ENCODE measurements around the gene ANO9. TPM values are rescaled to one million over a fixed set of nuclear protein-coding genes. Genes with fewer than 3 reads are reported as not detected.
A peak's percentile ranks its signal among the peaks of the same experiment; 100 is the strongest.
"Not testable (repeated sequence)": the region's sequence is repeated elsewhere in the genome, so short reads cannot be mapped to it uniquely, and the experiment has no call there.

The ANO9 gene
- total and polyA plus RNA-seq, 11 donors, result 0.07 to 3.1 (median 0.21) TPM; not detected in 6

DNA sequence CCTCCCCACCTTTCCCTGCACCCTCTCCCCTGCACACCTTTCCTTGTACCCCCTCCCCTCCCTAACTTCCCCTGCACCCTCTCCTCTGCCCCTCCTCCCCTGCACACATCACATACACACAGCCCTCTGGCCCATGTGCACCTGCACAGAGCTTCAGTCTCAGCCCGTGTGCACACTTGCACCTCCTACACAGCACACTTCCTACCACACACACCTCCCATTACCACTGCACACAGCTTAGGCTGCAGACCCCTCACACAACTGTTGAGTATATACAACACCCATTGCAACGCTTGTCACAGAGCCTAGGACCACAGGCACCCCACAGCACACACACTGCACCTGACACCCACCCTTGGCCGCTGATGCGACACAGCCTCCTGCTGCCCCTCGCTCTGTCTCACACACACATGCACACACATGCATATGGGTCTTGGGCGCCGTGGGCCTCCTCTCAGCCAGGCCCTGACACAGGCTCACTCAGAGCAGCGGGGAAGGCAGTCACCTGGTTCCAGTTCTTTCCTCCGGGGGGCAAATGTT is 27.4 kb downstream of the ANO9 start:
- Histone ChIP-seq H3K27me3 (peaks cover 4 to 40% (median 29%) of the 10 kb centered on the region in 9 donors), H3K4me1 (peaks cover 0 to 31% (median 13%) of the 10 kb centered on the region in 12 donors), H3K36me3 (no peaks in the 10 kb centered on the region), H3K9me3 (no peaks in the 10 kb centered on the region), H3K4me3 (peak overlapping the region in 11 of 12 donors; percentile 21 to 73 (median 58)), H3K27ac (peak overlapping the region in 10 of 12 donors; percentile 56 to 82 (median 77))
- ATAC-seq (peak in 1 of 4 donors; percentile 1), DNase-seq (peak in 2 of 5 donors; percentile 9 to 20)
- WGBS, 4 donors, result 48 to 63% (median 56%) methylated on average over 9 of the region's 9 CpGs
- TF ChIP-seq, protein P1, sequence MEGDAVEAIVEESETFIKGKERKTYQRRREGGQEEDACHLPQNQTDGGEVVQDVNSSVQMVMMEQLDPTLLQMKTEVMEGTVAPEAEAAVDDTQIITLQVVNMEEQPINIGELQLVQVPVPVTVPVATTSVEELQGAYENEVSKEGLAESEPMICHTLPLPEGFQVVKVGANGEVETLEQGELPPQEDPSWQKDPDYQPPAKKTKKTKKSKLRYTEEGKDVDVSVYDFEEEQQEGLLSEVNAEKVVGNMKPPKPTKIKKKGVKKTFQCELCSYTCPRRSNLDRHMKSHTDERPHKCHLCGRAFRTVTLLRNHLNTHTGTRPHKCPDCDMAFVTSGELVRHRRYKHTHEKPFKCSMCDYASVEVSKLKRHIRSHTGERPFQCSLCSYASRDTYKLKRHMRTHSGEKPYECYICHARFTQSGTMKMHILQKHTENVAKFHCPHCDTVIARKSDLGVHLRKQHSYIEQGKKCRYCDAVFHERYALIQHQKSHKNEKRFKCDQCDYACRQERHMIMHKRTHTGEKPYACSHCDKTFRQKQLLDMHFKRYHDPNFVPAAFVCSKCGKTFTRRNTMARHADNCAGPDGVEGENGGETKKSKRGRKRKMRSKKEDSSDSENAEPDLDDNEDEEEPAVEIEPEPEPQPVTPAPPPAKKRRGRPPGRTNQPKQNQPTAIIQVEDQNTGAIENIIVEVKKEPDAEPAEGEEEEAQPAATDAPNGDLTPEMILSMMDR (IDR thresholded peaks at IDR 0.05), result no peak
- no peak for TF ChIP-seq POLR2A (IDR thresholded peaks at IDR 0.05)
- intact Hi-C loops (cut with DNase I), result no loop called here

DNA sequence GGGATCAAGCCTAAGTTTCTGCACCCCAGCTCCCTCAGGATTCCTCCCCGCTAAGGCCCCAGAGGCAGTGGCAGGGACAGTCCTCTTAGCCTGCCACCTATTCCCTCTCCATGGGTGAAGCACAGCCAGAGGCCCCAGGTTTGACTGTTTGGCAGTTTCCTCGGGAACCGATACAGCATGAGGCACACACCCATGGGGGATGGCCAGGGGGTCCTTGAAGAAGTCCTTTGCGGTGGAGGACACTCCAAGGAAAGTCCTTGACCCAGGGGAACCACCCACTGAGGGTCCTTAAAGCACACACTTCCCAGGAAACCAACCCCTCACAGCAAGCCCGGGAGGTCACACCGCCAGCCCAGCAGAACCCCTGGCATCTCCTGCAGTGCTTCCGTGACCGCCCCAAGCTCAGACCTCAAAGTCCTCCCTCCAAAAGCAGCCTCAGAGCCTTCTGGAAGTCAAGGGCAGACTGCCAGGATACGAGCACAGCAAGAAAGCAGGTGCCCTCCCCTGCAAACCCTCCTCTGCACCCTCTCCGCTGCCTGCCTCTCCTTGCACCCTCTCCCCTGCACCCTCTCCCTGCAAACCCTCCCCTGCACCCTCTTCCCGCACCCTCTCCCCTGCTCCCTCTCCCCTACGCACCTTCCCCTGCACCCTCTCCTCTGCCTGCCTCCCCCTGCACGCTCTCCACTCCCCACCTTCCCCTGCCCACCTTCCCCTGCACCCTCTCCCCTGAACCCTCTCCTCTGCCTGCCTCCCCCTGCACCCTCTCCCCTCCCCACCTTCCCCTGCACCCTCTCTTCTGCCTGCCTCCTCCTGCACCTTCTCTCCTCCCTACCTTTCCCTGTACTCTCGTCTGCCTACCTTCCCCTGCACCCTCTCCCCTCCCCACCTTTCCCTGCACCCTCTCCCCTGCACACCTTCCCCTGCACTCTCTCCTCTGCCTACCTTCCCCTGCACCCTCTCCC is 28.4 kb downstream of the ANO9 start:
- DNase-seq (peak in 2 of 5 donors; percentile 10 to 17), ATAC-seq (no peak)
- WGBS, 4 donors, result 46 to 54% (median 50%) methylated on average over 11 to 13 of the region's 14 CpGs
- H3K27me3 ChIP-seq, result peaks cover 4 to 30% (median 24%) of the 10 kb centered on the region in 9 donors
- H3K4me1 ChIP-seq, result peaks cover 0 to 31% (median 13%) of the 10 kb centered on the region in 12 donors
- no peaks in the 10 kb centered on the region for H3K9me3 ChIP-seq
- intact Hi-C loops (cut with DNase I), result no loop called here
- H3K4me3 ChIP-seq, result peak overlapping the region in 3 of 12 donors; percentile 4 to 17 (median 12)
- H3K27ac ChIP-seq, result peak overlapping the region in 1 of 12 donors; percentile 8
- no peaks in the 10 kb centered on the region for H3K36me3 ChIP-seq
- TF ChIP-seq, protein P1 (IDR thresholded peaks at IDR 0.05), result no peak
- TF ChIP-seq POLR2A (IDR thresholded peaks at IDR 0.05), result no peak

DNA sequence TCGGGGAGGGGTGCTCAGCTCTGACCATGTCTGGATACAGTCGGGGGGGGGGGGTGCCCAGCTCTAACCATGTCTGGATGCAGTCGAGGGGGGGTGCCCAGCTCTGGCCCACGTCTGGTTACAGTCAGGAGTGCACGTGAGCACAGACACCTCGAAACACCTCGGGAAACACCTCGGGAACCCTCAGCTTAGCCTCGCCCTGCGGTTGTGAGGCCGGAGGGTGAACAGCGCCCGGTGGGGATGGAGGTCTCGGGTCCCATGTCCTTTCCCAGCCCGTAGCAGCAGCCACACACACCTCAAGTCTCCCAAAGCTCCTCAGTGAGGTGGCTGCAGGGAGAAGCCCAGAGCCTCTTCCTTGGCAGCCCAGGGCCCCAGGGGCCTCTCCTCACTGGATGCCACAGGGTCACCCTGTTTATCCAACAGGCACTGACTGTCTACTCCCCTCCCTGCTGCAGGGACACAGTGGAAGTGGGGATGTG is 29.1 kb downstream of the ANO9 start:
- Histone ChIP-seq H3K27ac (peak overlapping the region in 1 of 12 donors; percentile 8), H3K4me1 (peaks cover 0 to 31% (median 14%) of the 10 kb centered on the region in 12 donors), H3K4me3 (no peak overlapping the region), H3K9me3 (no peaks in the 10 kb centered on the region), H3K27me3 (peaks cover 4 to 26% (median 17%) of the 10 kb centered on the region in 9 donors), H3K36me3 (no peaks in the 10 kb centered on the region)
- 74 to 83% (median 78%) methylated on average over 4 to 15 of the region's 15 CpGs for WGBS, 4 donors
- TF ChIP-seq, protein P1 (IDR thresholded peaks at IDR 0.05), result no peak
- TF ChIP-seq POLR2A (IDR thresholded peaks at IDR 0.05), result no peak
- intact Hi-C loops (cut with DNase I), result no loop called here
- no peak for ATAC-seq
- peak in 2 of 5 donors; percentile 18 to 57 for DNase-seq

DNA sequence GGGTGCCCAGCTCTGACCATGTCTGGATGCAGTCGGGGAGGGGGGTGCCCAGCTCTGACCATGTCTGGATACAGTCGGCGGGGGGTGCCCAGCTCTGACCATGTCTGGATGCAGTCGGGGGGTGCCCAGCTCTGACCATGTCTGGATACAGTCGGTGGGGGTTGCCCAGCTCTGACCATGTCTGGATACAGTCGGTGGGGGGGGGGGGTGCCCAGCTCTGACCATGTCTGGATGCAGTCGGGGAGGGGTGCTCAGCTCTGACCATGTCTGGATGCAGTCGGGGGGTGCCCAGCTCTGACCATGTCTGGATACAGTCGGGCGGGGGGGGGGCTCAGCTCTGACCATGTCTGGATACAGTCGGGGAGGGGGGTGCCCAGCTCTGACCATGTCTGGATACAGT is 30.3 kb downstream of the ANO9 start:
- Histone ChIP-seq H3K27me3 (peaks cover 0 to 14% (median 9%) of the 10 kb centered on the region in 9 donors), H3K4me1 (peaks cover 0 to 29% (median 12%) of the 10 kb centered on the region in 12 donors)
- intact Hi-C loops (cut with DNase I); ATAC-seq; H3K4me3 ChIP-seq; H3K27ac ChIP-seq; H3K36me3 ChIP-seq; H3K9me3 ChIP-seq: not testable (repeated sequence)
- WGBS, 4 donors, result 86 to 93% (median 87%) methylated on average over 6 to 11 of the region's 11 CpGs; no CpG with 5 or more reads in 1 of the 4 donors
- DNase-seq, result peak in 1 of 5 donors; percentile 24

DNA sequence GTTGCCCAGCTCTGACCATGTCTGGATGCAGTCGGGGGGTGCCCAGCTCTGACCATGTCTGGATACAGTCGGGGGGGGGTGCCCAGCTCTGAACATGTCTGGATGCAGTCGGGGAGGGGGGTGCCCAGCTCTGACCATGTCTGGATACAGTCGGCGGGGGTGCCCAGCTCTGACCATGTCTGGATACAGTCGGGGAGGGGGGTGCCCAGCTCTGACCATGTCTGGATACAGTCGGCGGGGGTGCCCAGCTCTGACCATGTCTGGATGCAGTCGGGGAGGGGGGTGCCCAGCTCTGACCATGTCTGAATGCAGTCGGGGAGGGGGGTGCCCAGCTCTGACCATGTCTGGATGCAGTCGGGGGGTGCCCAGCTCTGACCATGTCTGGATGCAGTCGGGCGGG is 31.1 kb downstream of the ANO9 start:
- DNase-seq, result peak in 1 of 5 donors; percentile 20

More for the DNA sequence above, 31.1 kb downstream of the ANO9 start:
- WGBS, 4 donors, result 87 to 92% methylated on average over 13 of the region's 13 CpGs; no CpG with 5 or more reads in 2 of the 4 donors
- H3K27me3 ChIP-seq; H3K4me3 ChIP-seq; ATAC-seq; intact Hi-C loops (cut with DNase I); H3K27ac ChIP-seq; H3K36me3 ChIP-seq; H3K9me3 ChIP-seq: not testable (repeated sequence)
- H3K4me1 ChIP-seq, result peaks cover 0 to 31% (median 14%) of the 10 kb centered on the region in 12 donors

Data from heart left ventricle (tissue), 16 donors.